HUES64 (cell line): ENCODE results near the gene SNX1.

Source experiments
- H3K27ac ChIP-seq: 2 replicates; pipeline ENCODE4 v1.7.0; 2013; ENCODE audit warnings: low read depth, low read length, inconsistent platforms
- H3K27me3 ChIP-seq: 2 replicates; pipeline ENCODE4 v1.6.1; 2013; ENCODE audit warnings: mild to moderate bottlenecking, low read length; ENCODE audit not compliant: insufficient read depth
- H3K36me3 ChIP-seq: 2 replicates; pipeline ENCODE4 v1.6.1; 2013; ENCODE audit warnings: mild to moderate bottlenecking, low read length; ENCODE audit not compliant: insufficient read depth
- H3K4me1 ChIP-seq: 2 replicates; pipeline ENCODE4 v1.6.1; 2013; ENCODE audit warnings: mild to moderate bottlenecking, low read length, moderate library complexity; ENCODE audit not compliant: insufficient read depth
- H3K4me3 ChIP-seq: 2 replicates; pipeline ENCODE4 v1.5.1; 2013; ENCODE audit warnings: mild to moderate bottlenecking, low read length, moderate library complexity
- H3K9ac ChIP-seq: 2 replicates; pipeline ENCODE4 v1.6.1; 2013; ENCODE audit warnings: mild to moderate bottlenecking, low read depth, low read length
- H3K9me3 ChIP-seq: 2 replicates; pipeline ENCODE4 v1.6.1; 2013; ENCODE audit warnings: low read depth, low read length; ENCODE audit not compliant: insufficient read depth
- WGBS: fragments of 150-250, 120-280 bp; methylation state at CpG from one replicate; pipeline ENCODE4 v1.1.7; 2013; ENCODE audit warnings: missing lambda C conversion rate; 5-methylcytosine and 5-hydroxymethylcytosine counted together

Gene SNX1

GRCh38 chr15:64138331-64138941 is 42.7 kb downstream of the SNX1 start:
- Histone ChIP-seq H3K9me3 (no peaks in the 10 kb centered on the region), H3K27me3 (no peaks in the 10 kb centered on the region), H3K4me1 (no peaks in the 10 kb centered on the region), H3K9ac (no peak overlapping the region), H3K4me3 (no peak overlapping the region), H3K27ac (no peak overlapping the region), H3K36me3 (peaks cover 44% of the 10 kb centered on the region)
- WGBS: 89% methylated on average over 4 of the region's 4 CpGs

GRCh38 chr15:64141798-64142512 is 46.2 kb downstream of the SNX1 start:
- no peaks in the 10 kb centered on the region for H3K9me3 ChIP-seq
- no peaks in the 10 kb centered on the region for H3K4me1 ChIP-seq
- no peak overlapping the region for H3K4me3 ChIP-seq
- H3K36me3 ChIP-seq: peaks cover 23% of the 10 kb centered on the region
- no peak overlapping the region for H3K9ac ChIP-seq
- H3K27me3 ChIP-seq: no peaks in the 10 kb centered on the region
- 93% methylated on average over 8 of the region's 8 CpGs for WGBS
- H3K27ac ChIP-seq: no peak overlapping the region

GRCh38 chr15:64143276-64143675 is 47.5 kb downstream of the SNX1 start:
- H3K9me3 ChIP-seq: no peaks in the 10 kb centered on the region
- WGBS: 85% methylated on average over 6 of the region's 6 CpGs
- H3K4me3 ChIP-seq: no peak overlapping the region
- no peak overlapping the region for H3K27ac ChIP-seq
- H3K36me3 ChIP-seq: peaks cover 10% of the 10 kb centered on the region; the same call in 1 of the 2 replicates
- H3K27me3 ChIP-seq: no peaks in the 10 kb centered on the region
- no peaks in the 10 kb centered on the region for H3K4me1 ChIP-seq
- H3K9ac ChIP-seq: no peak overlapping the region

- Histone ChIP-seq H3K27ac (no peak overlapping the region), H3K9me3 (no peaks in the 10 kb centered on the region), H3K27me3 (no peaks in the 10 kb centered on the region), H3K36me3 (0 out of 2 replicates have a peak, but pooled peaks cover 3% of the 10 kb centered on the region), H3K9ac (no peak overlapping the region), H3K4me3 (no peak overlapping the region), H3K4me1 (no peaks in the 10 kb centered on the region)
- 89% methylated on average over 8 of the region's 8 CpGs for WGBS
Measured at GRCh38 chr15:64144192-64144564, 48.4 kb downstream of the SNX1 start.

- Histone ChIP-seq H3K4me3 (no peak overlapping the region), H3K9ac (no peak overlapping the region), H3K27ac (no peak overlapping the region), H3K9me3 (no peaks in the 10 kb centered on the region), H3K4me1 (no peaks in the 10 kb centered on the region), H3K27me3 (no peaks in the 10 kb centered on the region), H3K36me3 (0 out of 2 replicates have a peak, but pooled peaks cover 3% of the 10 kb centered on the region)
- WGBS: 91% methylated on average over 14 of the region's 14 CpGs
Measured at GRCh38 chr15:64144565-64145281, 48.9 kb downstream of the SNX1 start.

- H3K9ac ChIP-seq: no peak overlapping the region
- 0 out of 2 replicates have a peak, but pooled peaks cover 3% of the 10 kb centered on the region for H3K36me3 ChIP-seq
- no peaks in the 10 kb centered on the region for H3K4me1 ChIP-seq
- H3K27ac ChIP-seq: no peak overlapping the region
- H3K4me3 ChIP-seq: no peak overlapping the region
- WGBS: 92% methylated on average over 6 of the region's 6 CpGs
- H3K27me3 ChIP-seq: peaks cover 3% of the 10 kb centered on the region; the same call in 1 of the 2 replicates
- H3K9me3 ChIP-seq: no peaks in the 10 kb centered on the region
Measured at GRCh38 chr15:64146041-64146440, 50.3 kb downstream of the SNX1 start.

GRCh38 chr15:64146520-64146884 is 50.7 kb downstream of the SNX1 start:
- 0 out of 2 replicates have a peak, but pooled peaks cover 3% of the 10 kb centered on the region for H3K36me3 ChIP-seq
- WGBS: 91% methylated on average over 1 of the region's 3 CpGs
- H3K27ac ChIP-seq: no peak overlapping the region
- no peaks in the 10 kb centered on the region for H3K4me1 ChIP-seq
- H3K27me3 ChIP-seq: peaks cover 4% of the 10 kb centered on the region; the same call in 1 of the 2 replicates
- no peak overlapping the region for H3K4me3 ChIP-seq
- no peak overlapping the region for H3K9ac ChIP-seq
- H3K9me3 ChIP-seq: no peaks in the 10 kb centered on the region

GRCh38 chr15:64146885-64147681 is 51.3 kb downstream of the SNX1 start:
- WGBS: 88% methylated on average over 26 of the region's 26 CpGs
- 0 out of 2 replicates have a peak, but pooled peaks cover 3% of the 10 kb centered on the region for H3K36me3 ChIP-seq
- H3K9ac ChIP-seq: no peak overlapping the region
- no peaks in the 10 kb centered on the region for H3K9me3 ChIP-seq
- no peak overlapping the region for H3K27ac ChIP-seq
- H3K4me3 ChIP-seq: no peak overlapping the region
- H3K4me1 ChIP-seq: no peaks in the 10 kb centered on the region
- H3K27me3 ChIP-seq: peaks cover 10% of the 10 kb centered on the region

- H3K9ac ChIP-seq: no peak overlapping the region
- peaks cover 20% of the 10 kb centered on the region for H3K27me3 ChIP-seq
- no peak overlapping the region for H3K4me3 ChIP-seq
- H3K4me1 ChIP-seq: peaks cover 6% of the 10 kb centered on the region
- 0 out of 2 replicates have a peak, but pooled peaks cover 3% of the 10 kb centered on the region for H3K36me3 ChIP-seq
- H3K9me3 ChIP-seq: no peaks in the 10 kb centered on the region
- H3K27ac ChIP-seq: no peak overlapping the region
- WGBS: 95% methylated on average over 7 of the region's 7 CpGs
Measured at GRCh38 chr15:64148168-64148567, 52.4 kb downstream of the SNX1 start.

GRCh38 chr15:64148581-64148980 is 52.8 kb downstream of the SNX1 start:
- no peak overlapping the region for H3K4me3 ChIP-seq
- no peak overlapping the region for H3K9ac ChIP-seq
- H3K9me3 ChIP-seq: no peaks in the 10 kb centered on the region
- H3K4me1 ChIP-seq: peaks cover 6% of the 10 kb centered on the region
- peaks cover 23% of the 10 kb centered on the region for H3K27me3 ChIP-seq
- 0 out of 2 replicates have a peak, but pooled peaks cover 3% of the 10 kb centered on the region for H3K36me3 ChIP-seq
- WGBS: 94% methylated on average over 2 of the region's 3 CpGs
- no peak overlapping the region for H3K27ac ChIP-seq
